ENCODE results near the gene BRD1.

The BRD1 gene

DNA sequence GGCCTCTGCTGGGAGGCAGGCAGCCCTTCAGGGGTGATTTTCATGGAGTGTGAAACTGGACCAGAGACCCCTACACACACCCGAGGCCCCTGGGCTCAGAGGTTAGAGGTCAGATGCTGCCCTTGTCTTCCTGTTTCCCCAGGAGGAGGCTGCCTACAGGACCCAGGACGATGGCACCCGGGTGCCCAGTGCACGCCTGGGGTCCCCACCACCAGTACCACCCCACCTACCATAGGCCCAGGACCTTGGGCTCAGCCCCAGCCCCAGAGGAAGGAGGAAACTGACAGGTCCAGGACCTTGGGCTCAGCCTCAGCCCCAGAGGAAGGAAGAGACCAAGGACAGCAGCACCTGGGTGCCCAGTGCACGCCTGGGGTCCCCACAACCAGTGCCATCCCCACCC, 79.2 kb downstream of the BRD1 start:
- Histone ChIP-seq H3K36me3 (ENCODE audit: insufficient read depth, low read depth, low read length) (no peaks in the 10 kb centered on the region), H3K27ac (ENCODE audit: low read length) (no peak overlapping the region), H3K4me3 (ENCODE audit: low read length) (no peak overlapping the region), H3K9ac (ENCODE audit: low read depth, low read length) (no peak overlapping the region), H3K9me3 (ENCODE audit: insufficient read depth, low read depth, low read length) (peaks cover 32% of the 10 kb centered on the region), H3K4me1 (ENCODE audit: insufficient read depth, low read length) (no peaks in the 10 kb centered on the region), H3K27me3 (ENCODE audit: insufficient read depth, low read length) (no peaks in the 10 kb centered on the region)

DNA sequence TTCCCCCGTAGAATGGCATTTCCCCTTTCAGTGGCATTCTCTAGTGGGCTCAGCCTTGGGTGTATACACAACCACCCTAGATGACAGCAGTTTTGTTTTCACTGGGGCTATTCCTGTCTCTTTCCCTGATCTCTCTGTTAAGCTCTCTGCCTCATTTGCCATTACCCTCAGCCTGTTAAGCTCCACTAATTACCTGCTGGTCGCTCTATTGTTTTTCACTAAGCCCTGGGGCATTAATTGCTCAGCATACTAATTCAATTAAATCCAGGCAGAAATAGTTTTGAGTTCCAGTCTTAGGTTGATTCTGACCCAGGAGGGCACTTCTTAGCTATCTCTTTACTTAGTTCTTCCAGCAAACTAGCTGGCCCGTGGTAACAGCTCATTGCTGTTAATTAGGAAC, 80.0 kb downstream of the BRD1 start:
- Histone ChIP-seq H3K9me3 (ENCODE audit: insufficient read depth, low read depth, low read length) (peaks cover 32% of the 10 kb centered on the region), H3K27me3 (ENCODE audit: insufficient read depth, low read length) (no peaks in the 10 kb centered on the region), H3K36me3 (ENCODE audit: insufficient read depth, low read depth, low read length) (no peaks in the 10 kb centered on the region), H3K4me1 (ENCODE audit: insufficient read depth, low read length) (no peaks in the 10 kb centered on the region), H3K9ac (ENCODE audit: low read depth, low read length) (no peak overlapping the region), H3K4me3 (ENCODE audit: low read length) (no peak overlapping the region), H3K27ac (ENCODE audit: low read length) (no peak overlapping the region)

DNA sequence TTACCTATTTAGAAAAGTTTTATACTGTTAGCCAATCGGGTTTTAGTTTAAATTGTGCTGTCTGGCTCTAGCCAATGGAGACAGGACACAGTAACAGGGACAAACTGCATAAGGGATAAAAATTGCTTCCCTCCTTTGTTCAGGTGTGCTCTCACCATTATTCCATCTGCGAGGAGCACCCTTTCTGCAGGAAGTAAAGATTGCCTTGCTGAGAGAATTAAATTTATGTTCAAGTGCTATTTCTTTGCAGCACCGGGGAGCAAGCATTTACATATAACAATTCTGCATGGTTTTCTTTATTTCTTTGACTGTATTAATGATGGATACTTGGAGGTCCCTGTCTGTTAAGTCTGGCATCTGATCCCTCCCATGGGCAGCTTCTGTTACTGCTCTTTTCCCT, 80.5 kb downstream of the BRD1 start:
- Histone ChIP-seq H3K27me3 (ENCODE audit: insufficient read depth, low read length) (no peaks in the 10 kb centered on the region), H3K36me3 (ENCODE audit: insufficient read depth, low read depth, low read length) (no peaks in the 10 kb centered on the region), H3K9me3 (ENCODE audit: insufficient read depth, low read depth, low read length) (peaks cover 32% of the 10 kb centered on the region), H3K4me1 (ENCODE audit: insufficient read depth, low read length) (no peaks in the 10 kb centered on the region), H3K27ac (ENCODE audit: low read length) (no peak overlapping the region), H3K4me3 (ENCODE audit: low read length) (no peak overlapping the region), H3K9ac (ENCODE audit: low read depth, low read length) (no peak overlapping the region)

DNA sequence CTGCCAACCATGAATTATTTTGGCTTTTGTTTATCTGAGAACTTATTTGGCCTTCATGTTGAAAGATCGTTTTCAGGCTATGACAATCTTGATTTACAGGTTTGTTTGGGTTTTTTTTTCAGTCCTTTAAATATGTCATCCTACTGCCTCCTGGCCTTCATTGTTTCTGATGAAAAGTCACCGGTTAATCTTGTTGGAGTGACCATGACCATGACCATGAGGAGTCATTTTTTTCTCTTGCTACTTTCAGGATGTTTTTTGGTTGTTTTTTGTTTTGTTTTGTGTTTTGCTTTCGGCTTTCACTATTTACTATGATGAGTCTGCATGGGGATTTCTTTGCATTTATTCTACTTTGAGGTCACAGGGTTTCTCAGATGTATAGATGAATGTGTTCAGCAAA, 81.6 kb downstream of the BRD1 start:
- peaks cover 39% of the 10 kb centered on the region for H3K9me3 ChIP-seq (ENCODE audit: insufficient read depth, low read depth, low read length)
- no peak overlapping the region for H3K4me3 ChIP-seq (ENCODE audit: low read length)
- no peaks in the 10 kb centered on the region for H3K4me1 ChIP-seq (ENCODE audit: insufficient read depth, low read length)
- H3K36me3 ChIP-seq (ENCODE audit: insufficient read depth, low read depth, low read length) = no peaks in the 10 kb centered on the region
- no peaks in the 10 kb centered on the region for H3K27me3 ChIP-seq (ENCODE audit: insufficient read depth, low read length)
- no peak overlapping the region for H3K27ac ChIP-seq (ENCODE audit: low read length)
- no peak overlapping the region for H3K9ac ChIP-seq (ENCODE audit: low read depth, low read length)

DNA sequence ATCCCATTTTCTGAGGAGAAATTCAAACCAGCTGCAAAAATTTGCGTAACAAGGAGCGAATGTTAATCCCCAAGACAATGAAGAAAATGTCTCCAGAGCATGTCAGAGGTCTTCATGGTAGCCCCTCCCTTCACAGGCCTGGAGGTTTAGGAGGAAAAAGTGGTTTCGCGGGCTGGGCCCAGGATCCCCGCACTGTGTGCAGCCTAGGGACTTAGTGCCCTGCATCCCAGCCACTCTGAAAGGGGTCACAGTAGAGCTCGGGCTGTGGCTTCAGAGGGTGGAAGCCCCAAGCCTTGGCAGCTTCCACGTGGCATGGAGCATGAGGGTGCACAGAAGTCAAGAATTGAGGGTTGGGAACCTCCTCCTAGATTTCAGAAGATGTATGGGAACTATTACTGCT, 87.4 kb downstream of the BRD1 start:
- no peaks in the 10 kb centered on the region for H3K27me3 ChIP-seq (ENCODE audit: insufficient read depth, low read length)
- no peaks in the 10 kb centered on the region for H3K36me3 ChIP-seq (ENCODE audit: insufficient read depth, low read depth, low read length)
- no peak overlapping the region for H3K9ac ChIP-seq (ENCODE audit: low read depth, low read length)
- no peak overlapping the region for H3K4me3 ChIP-seq (ENCODE audit: low read length)
- H3K27ac ChIP-seq (ENCODE audit: low read length) = no peak overlapping the region
- no peaks in the 10 kb centered on the region for H3K4me1 ChIP-seq (ENCODE audit: insufficient read depth, low read length)
- peaks cover 42% of the 10 kb centered on the region for H3K9me3 ChIP-seq (ENCODE audit: insufficient read depth, low read depth, low read length)

DNA sequence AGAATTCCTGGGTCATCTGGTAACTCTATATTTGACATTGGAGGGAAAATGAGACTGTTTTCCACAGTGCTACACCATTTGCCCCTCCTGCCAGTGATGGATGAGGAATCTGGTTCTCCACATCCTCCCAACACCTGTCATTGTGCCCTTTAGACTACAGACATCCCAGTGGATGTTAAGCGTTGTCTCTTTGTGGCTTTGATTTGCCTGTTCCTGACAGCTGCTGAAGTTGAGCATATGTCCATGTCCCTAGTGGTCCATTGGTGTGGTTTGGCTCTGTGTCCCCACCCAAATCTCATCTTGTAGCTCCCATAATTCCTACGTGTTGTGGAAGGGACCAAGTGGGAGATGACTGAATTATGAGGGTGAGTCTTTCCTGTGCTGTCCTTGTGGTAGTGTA, 88.5 kb downstream of the BRD1 start:
- Histone ChIP-seq H3K9ac (ENCODE audit: low read depth, low read length) (no peak overlapping the region), H3K9me3 (ENCODE audit: insufficient read depth, low read depth, low read length) (peaks cover 36% of the 10 kb centered on the region), H3K4me3 (ENCODE audit: low read length) (no peak overlapping the region)

DNA sequence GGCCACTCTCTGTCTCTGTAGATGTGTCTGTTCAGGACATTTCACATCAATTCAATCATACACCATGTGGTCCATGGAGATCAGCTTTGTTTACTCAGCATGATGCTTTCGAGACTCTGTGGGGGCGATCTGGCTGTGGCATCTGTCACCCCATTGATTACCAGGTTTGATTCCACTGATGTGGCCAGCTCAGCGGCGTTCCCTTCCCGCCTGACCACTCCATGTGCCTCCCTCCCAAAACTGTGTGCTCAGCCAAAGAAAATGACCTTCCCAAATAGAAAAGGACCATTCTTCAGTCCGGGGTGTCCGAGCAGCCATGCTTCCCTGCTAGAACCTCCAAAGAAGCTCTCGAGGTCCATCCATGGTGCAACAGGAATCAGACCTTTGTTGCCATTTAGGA, 89.1 kb downstream of the BRD1 start:
- Histone ChIP-seq H3K27me3 (ENCODE audit: insufficient read depth, low read length) (no peaks in the 10 kb centered on the region; the same call in 1 of the 2 replicates), H3K9me3 (ENCODE audit: insufficient read depth, low read depth, low read length) (peaks cover 36% of the 10 kb centered on the region)

More for the DNA sequence above, 88.5 kb downstream of the BRD1 start:
- Histone ChIP-seq H3K27me3 (ENCODE audit: insufficient read depth, low read length) (no peaks in the 10 kb centered on the region; the same call in 1 of the 2 replicates), H3K36me3 (ENCODE audit: insufficient read depth, low read depth, low read length) (no peaks in the 10 kb centered on the region), H3K4me1 (ENCODE audit: insufficient read depth, low read length) (no peaks in the 10 kb centered on the region), H3K27ac (ENCODE audit: low read length) (no peak overlapping the region)

DNA sequence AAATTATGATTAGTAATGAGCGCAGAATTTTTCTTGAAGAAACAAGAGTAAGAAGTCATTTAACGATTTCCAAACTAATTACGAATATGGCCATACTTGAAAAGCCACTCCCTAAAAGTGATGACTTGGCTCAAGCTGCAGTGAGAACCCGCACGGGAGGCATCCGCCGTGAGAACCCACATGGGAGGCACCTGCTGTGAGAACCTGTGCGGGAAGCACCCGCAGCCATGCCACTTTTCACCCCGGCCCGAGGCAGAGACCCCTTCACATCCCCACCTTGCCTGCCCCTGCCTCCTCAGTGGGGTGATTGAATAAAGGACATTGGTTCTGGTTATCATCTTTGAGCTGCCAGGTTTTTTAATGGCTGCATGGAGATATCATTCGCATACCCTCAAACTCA, 89.7 kb downstream of the BRD1 start:
- Histone ChIP-seq H3K9me3 (ENCODE audit: insufficient read depth, low read depth, low read length) (peaks cover 36% of the 10 kb centered on the region), H3K27ac (ENCODE audit: low read length) (no peak overlapping the region), H3K36me3 (ENCODE audit: insufficient read depth, low read depth, low read length) (no peaks in the 10 kb centered on the region), H3K9ac (ENCODE audit: low read depth, low read length) (no peak overlapping the region), H3K27me3 (ENCODE audit: insufficient read depth, low read length) (no peaks in the 10 kb centered on the region; the same call in 1 of the 2 replicates), H3K4me1 (ENCODE audit: insufficient read depth, low read length) (0 out of 2 replicates have a peak, but pooled peaks cover 1% of the 10 kb centered on the region), H3K4me3 (ENCODE audit: low read length) (no peak overlapping the region)

More for the DNA sequence above, 89.1 kb downstream of the BRD1 start:
- no peaks in the 10 kb centered on the region for H3K36me3 ChIP-seq (ENCODE audit: insufficient read depth, low read depth, low read length)
- no peak overlapping the region for H3K27ac ChIP-seq (ENCODE audit: low read length)
- H3K4me3 ChIP-seq (ENCODE audit: low read length) = no peak overlapping the region
- H3K4me1 ChIP-seq (ENCODE audit: insufficient read depth, low read length) = no peaks in the 10 kb centered on the region
- H3K9ac ChIP-seq (ENCODE audit: low read depth, low read length) = no peak overlapping the region

DNA sequence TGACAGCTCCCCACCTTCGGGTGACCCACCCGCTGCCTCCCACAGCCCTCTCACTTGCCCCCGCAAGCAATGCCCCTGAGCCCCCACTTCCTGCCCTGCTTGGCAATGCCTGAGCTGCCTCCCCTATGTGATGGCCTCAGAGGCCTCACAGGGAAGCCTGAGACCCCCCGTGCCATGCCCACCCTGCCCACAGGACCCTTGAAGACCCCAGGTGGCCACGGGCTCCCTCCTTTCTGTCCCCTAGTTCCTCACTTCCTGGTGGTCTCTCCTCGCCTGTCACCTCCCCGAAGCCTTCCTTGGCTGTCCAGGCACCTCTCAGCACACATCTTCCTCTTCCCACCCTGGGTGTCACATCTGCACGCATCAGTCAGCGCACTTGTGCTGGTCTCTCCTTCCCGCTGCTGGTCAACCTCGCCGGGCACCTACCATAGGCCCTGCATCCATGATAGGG, 90.5 kb downstream of the BRD1 start:
- Histone ChIP-seq H3K9ac (ENCODE audit: low read depth, low read length) (no peak overlapping the region), H3K4me1 (ENCODE audit: insufficient read depth, low read length) (0 out of 2 replicates have a peak, but pooled peaks cover 3% of the 10 kb centered on the region), H3K36me3 (ENCODE audit: insufficient read depth, low read depth, low read length) (no peaks in the 10 kb centered on the region), H3K27me3 (ENCODE audit: insufficient read depth, low read length) (no peaks in the 10 kb centered on the region; the same call in 1 of the 2 replicates), H3K9me3 (ENCODE audit: insufficient read depth, low read depth, low read length) (peaks cover 36% of the 10 kb centered on the region), H3K27ac (ENCODE audit: low read length) (no peak overlapping the region), H3K4me3 (ENCODE audit: low read length) (no peak overlapping the region)

DNA sequence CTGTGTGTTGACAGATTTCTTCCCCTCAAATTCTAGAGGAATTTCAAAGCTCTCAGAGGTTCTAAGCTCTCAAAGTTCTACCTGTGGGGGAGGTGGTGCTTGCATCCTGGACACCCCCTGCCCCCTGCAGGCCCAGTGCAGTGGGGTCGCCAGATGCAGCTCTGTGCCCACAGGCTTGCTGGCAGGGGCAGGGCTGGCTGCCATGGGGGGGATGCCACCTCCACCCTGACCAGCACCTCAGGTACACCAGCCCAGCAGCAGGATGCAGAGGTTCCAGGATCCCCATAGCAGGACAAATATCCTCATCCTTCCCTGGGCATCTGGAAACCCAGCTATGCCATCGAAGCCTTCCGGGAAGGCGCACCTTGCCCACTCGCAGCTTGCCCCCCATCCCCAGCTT, 91.1 kb downstream of the BRD1 start:
- Histone ChIP-seq H3K27ac (ENCODE audit: low read length) (no peak overlapping the region), H3K4me3 (ENCODE audit: low read length) (no peak overlapping the region), H3K36me3 (ENCODE audit: insufficient read depth, low read depth, low read length) (no peaks in the 10 kb centered on the region), H3K9me3 (ENCODE audit: insufficient read depth, low read depth, low read length) (peaks cover 33% of the 10 kb centered on the region), H3K27me3 (ENCODE audit: insufficient read depth, low read length) (no peaks in the 10 kb centered on the region; the same call in 1 of the 2 replicates), H3K4me1 (ENCODE audit: insufficient read depth, low read length) (0 out of 2 replicates have a peak, but pooled peaks cover 3% of the 10 kb centered on the region), H3K9ac (ENCODE audit: low read depth, low read length) (no peak overlapping the region)

DNA sequence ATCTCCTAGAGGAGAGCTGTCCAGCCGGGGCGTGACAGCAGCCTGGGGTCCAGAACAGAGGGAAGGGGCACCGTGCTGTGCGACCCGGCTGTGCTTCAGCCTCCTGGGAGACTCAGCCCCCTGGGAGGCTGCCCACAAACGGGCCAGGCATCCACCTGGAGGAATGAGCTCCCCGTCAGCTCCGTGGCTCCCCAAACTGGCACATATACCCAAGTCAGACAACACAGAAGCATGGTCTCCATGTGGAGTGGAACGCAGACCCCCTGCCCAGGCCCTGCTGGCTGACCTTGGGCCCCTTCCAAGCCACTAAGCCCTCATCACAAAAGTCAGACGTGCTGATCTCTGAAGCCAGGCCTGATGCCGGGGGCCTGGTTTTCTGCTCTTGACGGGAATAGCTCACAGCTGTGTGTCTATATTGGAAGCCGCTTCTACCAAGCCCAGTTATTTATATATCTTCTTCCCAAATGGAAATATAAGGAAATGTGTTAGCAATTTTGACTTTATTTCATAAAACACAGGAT, 91.7 kb downstream of the BRD1 start:
- Histone ChIP-seq H3K9ac (ENCODE audit: low read depth, low read length) (no peak overlapping the region), H3K9me3 (ENCODE audit: insufficient read depth, low read depth, low read length) (peaks cover 28% of the 10 kb centered on the region), H3K36me3 (ENCODE audit: insufficient read depth, low read depth, low read length) (no peaks in the 10 kb centered on the region), H3K4me1 (ENCODE audit: insufficient read depth, low read length) (0 out of 2 replicates have a peak, but pooled peaks cover 3% of the 10 kb centered on the region), H3K4me3 (ENCODE audit: low read length) (no peak overlapping the region), H3K27ac (ENCODE audit: low read length) (no peak overlapping the region), H3K27me3 (ENCODE audit: insufficient read depth, low read length) (no peaks in the 10 kb centered on the region; the same call in 1 of the 2 replicates)

DNA sequence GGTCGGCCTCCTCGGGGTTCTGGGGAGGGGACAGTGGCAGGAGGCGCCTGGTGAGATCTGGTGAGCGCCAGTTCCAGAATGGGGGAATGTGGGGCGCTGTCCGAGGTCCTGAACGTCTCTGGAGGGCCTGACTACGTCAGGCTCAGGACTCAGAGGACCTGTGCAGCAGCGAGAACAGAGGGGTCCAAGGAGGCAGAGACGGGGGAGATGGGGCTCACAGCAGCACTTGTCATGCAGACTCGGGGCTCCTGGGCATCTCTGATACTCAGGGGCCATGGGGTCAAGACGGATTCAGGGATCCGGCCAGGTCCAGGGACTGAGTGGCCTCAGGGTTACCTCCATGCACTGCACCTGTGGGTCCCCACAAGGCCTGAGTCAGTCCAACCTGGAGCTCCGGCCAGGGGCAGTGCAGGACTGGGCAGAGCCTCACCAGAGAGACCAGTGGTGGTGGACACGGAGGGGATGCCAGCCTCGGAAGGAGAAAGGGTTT, 92.2 kb downstream of the BRD1 start:
- Histone ChIP-seq H3K27ac (ENCODE audit: low read length) (no peak overlapping the region), H3K27me3 (ENCODE audit: insufficient read depth, low read length) (no peaks in the 10 kb centered on the region; the same call in 1 of the 2 replicates), H3K9ac (ENCODE audit: low read depth, low read length) (no peak overlapping the region), H3K9me3 (ENCODE audit: insufficient read depth, low read depth, low read length) (peaks cover 23% of the 10 kb centered on the region), H3K36me3 (ENCODE audit: insufficient read depth, low read depth, low read length) (no peaks in the 10 kb centered on the region), H3K4me3 (ENCODE audit: low read length) (no peak overlapping the region), H3K4me1 (ENCODE audit: insufficient read depth, low read length) (0 out of 2 replicates have a peak, but pooled peaks cover 3% of the 10 kb centered on the region)

Data from iPS-20b (cell line).